HPDE6-E6E7 (cell line): ENCODE results near the gene IL1RAPL2.
"Not testable (repeated sequence)": the region's sequence is repeated elsewhere in the genome, so short reads cannot be mapped to it uniquely, and the experiment has no call there.

Experiments
- DNase-seq: peaks from one replicate; pipeline ENCODE4 v3.0.0; 2011; ENCODE audit warnings: missing footprints; ENCODE audit errors: extremely low spot score

Gene IL1RAPL2

GRCh38 chrX:105608745-105609144 is 1042.7 kb downstream of the IL1RAPL2 start:
- no peak for DNase-seq

GRCh38 chrX:105609530-105609929 is 1043.5 kb downstream of the IL1RAPL2 start:
- no peak for DNase-seq

GRCh38 chrX:105610411-105610810 is 1044.4 kb downstream of the IL1RAPL2 start:
- DNase-seq: no peak

GRCh38 chrX:105618393-105619101 is 1052.5 kb downstream of the IL1RAPL2 start:
- no peak for DNase-seq

GRCh38 chrX:105634180-105634579 is 1068.2 kb downstream of the IL1RAPL2 start:
- DNase-seq: no peak

- no peak for DNase-seq
These were observed 1069.8 kb downstream of the IL1RAPL2 start for GRCh38 chrX:105635794-105636193.

GRCh38 chrX:105636667-105637066 is 1070.7 kb downstream of the IL1RAPL2 start:
- DNase-seq: no peak

- DNase-seq: no peak
These were observed 1079.8 kb downstream of the IL1RAPL2 start for GRCh38 chrX:105645667-105646357.

GRCh38 chrX:105646592-105647372 is 1080.8 kb downstream of the IL1RAPL2 start:
- no peak for DNase-seq

- DNase-seq: no peak
These were observed 1081.8 kb downstream of the IL1RAPL2 start for GRCh38 chrX:105647749-105648148.

GRCh38 chrX:105648732-105649131 is 1082.7 kb downstream of the IL1RAPL2 start:
- DNase-seq: no peak

- DNase-seq: no peak
These were observed 1084.6 kb downstream of the IL1RAPL2 start for GRCh38 chrX:105650577-105650976.

GRCh38 chrX:105650986-105651385 is 1085.0 kb downstream of the IL1RAPL2 start:
- no peak for DNase-seq

GRCh38 chrX:105653891-105654290 is 1087.9 kb downstream of the IL1RAPL2 start:
- DNase-seq: no peak

GRCh38 chrX:105658136-105658535 is 1092.1 kb downstream of the IL1RAPL2 start:
- no peak for DNase-seq

GRCh38 chrX:105662248-105662647 is 1096.2 kb downstream of the IL1RAPL2 start:
- DNase-seq: no peak

- no peak for DNase-seq
These were observed 1098.2 kb downstream of the IL1RAPL2 start for GRCh38 chrX:105664243-105664642.

- DNase-seq: not testable (repeated sequence)
These were observed 1118.3 kb downstream of the IL1RAPL2 start for GRCh38 chrX:105684288-105684687.

- DNase-seq: no peak
These were observed 1128.8 kb downstream of the IL1RAPL2 start for GRCh38 chrX:105694839-105695238.

- DNase-seq: peak; percentile 17
These were observed 1129.5 kb downstream of the IL1RAPL2 start for GRCh38 chrX:105695451-105695850.

GRCh38 chrX:105696870-105697269 is 1130.9 kb downstream of the IL1RAPL2 start:
- no peak for DNase-seq

- DNase-seq: no peak
These were observed 1132.2 kb downstream of the IL1RAPL2 start for GRCh38 chrX:105697984-105698781.
